ENCODE measurements around the gene ADAMTS16. TPM values are rescaled to one million over a fixed set of nuclear protein-coding genes. Genes with fewer than 3 reads are reported as not detected.

The ADAMTS16 gene
- total and polyA plus RNA-seq, 2 donors (not counting 3 experiments of a cell fraction or from before 2014, with no cell fraction given), result not detected

GRCh38 chr5:5242056-5242455 lies 101.9 kb downstream of the ADAMTS16 start:
- Histone ChIP-seq H3K27ac (ENCODE audit: insufficient read depth, low read depth, low read length) (no peak overlapping the region), H3K9me1 (replicated peaks; ENCODE audit: control insufficient read depth, extremely low read depth, insufficient read depth, low read length) (no peaks in the 10 kb centered on the region), H3K36me3 (ENCODE audit: control insufficient read depth in 2 of 2, extremely low read depth in 1 of 2, insufficient read depth in 2 of 2, low read length in 2 of 2) (no peaks in the 10 kb centered on the region), H4K20me1 (replicated peaks; ENCODE audit: control insufficient read depth, extremely low read depth, insufficient read depth, low read length) (no peaks in the 10 kb centered on the region), H3K27me3 (ENCODE audit: control insufficient read depth in 2 of 2, insufficient read depth in 2 of 2, low read length in 2 of 2) (no peaks in the 10 kb centered on the region), H3K79me2 (ENCODE audit: control insufficient read depth, insufficient read depth, low read length) (no peaks in the 10 kb centered on the region), H3K9me3 (replicated peaks; ENCODE audit: control insufficient read depth, insufficient read depth, low read length) (peaks cover 2% of the 10 kb centered on the region), H2AFZ (ENCODE audit: low read depth, low read length) (no peak overlapping the region), H3K9ac (replicated peaks; ENCODE audit: extremely low read depth, insufficient read depth, low read length) (no peak overlapping the region), H3K4me1 (ENCODE audit: control insufficient read depth, extremely low read depth, insufficient read depth, low read length) (no peaks in the 10 kb centered on the region), H3K4me2 (ENCODE audit: insufficient read depth, low read length) (no peak overlapping the region), H3K4me3 (replicated peaks in 1 of 3; ENCODE audit: insufficient read depth in 1 of 3, low read depth in 1 of 3, low read length in 3 of 3) (no peak overlapping the region)
- dilution Hi-C loops (cut with MboI; ENCODE audit: extremely low pct_ligation_motif_present, low sequenced_read_pairs), result no loop called here
- no peak for DNase-seq (ENCODE audit: low read depth, low spot score)
- FAIRE-seq, result no peak
- ChIA-PET POLR2A (no interaction called here), CTCF (no interaction called here)
- BruUV-seq (replicated peaks), result no TSS peak
- TF ChIP-seq EZH2 (IDR thresholded peaks at IDR 0.05; ENCODE audit: borderline replicate concordance, low read depth, low read length, severe bottlenecking) (no peak), MYC (IDR thresholded peaks at IDR 0.05; ENCODE audit: low read depth, low read length) (no peak), FOS (IDR thresholded peaks at IDR 0.05; ENCODE audit: borderline replicate concordance, insufficient read depth, low read length) (no peak), POLR2A (IDR thresholded peaks at IDR 0.05; ENCODE audit: low read depth, low read length) (no peak), GATA2 (IDR thresholded peaks at IDR 0.05; ENCODE audit: insufficient read depth, insufficient read length, low read depth, low read length) (no peak), MAX (IDR thresholded peaks at IDR 0.05; ENCODE audit: insufficient read depth, insufficient read length) (no peak), JUN (IDR thresholded peaks at IDR 0.05; ENCODE audit: borderline replicate concordance, insufficient read depth, insufficient read length, low read depth) (no peak), POLR2AphosphoS5 (IDR thresholded peaks at IDR 0.05; ENCODE audit: insufficient read depth, low read depth, low read length) (no peak), CTCF (IDR thresholded peaks at IDR 0.05; ENCODE audit: extremely low read depth in 1 of 2, insufficient read depth in 1 of 2, low read depth in 1 of 2, low read length in 2 of 2) (no peak)
- intact Hi-C loops (cut with micrococcal nuclease), result no loop called here

Data from endothelial cell of umbilical vein (primary cell).